Body of pancreas (tissue), 4 donors: Measurements from ENCODE around the gene CYP2U1.
"Not testable (repeated sequence)": the region's sequence is repeated elsewhere in the genome, so short reads cannot be mapped to it uniquely, and the experiment has no call there.

Experiments used
- POLR2A ChIP-seq, 3 donors: fragments of 450-650 bp; IDR thresholded peaks; one replicate each; pipeline ENCODE4 v1.6.1; 2016; ENCODE audit warnings: antibody characterized with exemption in 3 of 3, mild to moderate bottlenecking in 2 of 3
- TF ChIP-seq, protein P1 (sequence below), 7 experiments: fragments of 450-650 bp in 4 of 7; fragments of 200-600 bp in 3 of 7; sonication (generic) in 3 of 7; IDR thresholded peaks; one replicate each; pipeline ENCODE4 v1.5.1; 2016 to 2019; ENCODE audit warnings: antibody characterized with exemption in 7 of 7

DNA sequence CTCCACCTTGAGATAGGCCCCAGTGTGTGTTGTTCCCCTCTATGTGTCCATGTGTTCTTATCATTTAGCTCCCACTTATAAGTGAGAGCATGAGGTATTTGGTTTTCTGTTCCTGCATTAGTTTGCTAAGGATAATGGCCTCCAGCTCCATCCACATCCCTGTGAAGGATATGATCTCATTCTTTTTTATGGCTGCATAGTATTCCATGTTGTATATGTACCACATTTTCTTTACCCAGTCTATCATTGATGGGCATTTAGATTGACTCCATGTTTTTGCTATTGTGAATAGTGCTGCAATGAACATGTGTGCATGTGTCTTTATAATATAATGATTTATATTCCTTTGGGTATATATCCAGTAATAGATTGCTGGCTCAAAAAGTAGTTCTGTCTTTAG lies 36.2 kb downstream of the CYP2U1 start:
- TF ChIP-seq, protein P1, sequence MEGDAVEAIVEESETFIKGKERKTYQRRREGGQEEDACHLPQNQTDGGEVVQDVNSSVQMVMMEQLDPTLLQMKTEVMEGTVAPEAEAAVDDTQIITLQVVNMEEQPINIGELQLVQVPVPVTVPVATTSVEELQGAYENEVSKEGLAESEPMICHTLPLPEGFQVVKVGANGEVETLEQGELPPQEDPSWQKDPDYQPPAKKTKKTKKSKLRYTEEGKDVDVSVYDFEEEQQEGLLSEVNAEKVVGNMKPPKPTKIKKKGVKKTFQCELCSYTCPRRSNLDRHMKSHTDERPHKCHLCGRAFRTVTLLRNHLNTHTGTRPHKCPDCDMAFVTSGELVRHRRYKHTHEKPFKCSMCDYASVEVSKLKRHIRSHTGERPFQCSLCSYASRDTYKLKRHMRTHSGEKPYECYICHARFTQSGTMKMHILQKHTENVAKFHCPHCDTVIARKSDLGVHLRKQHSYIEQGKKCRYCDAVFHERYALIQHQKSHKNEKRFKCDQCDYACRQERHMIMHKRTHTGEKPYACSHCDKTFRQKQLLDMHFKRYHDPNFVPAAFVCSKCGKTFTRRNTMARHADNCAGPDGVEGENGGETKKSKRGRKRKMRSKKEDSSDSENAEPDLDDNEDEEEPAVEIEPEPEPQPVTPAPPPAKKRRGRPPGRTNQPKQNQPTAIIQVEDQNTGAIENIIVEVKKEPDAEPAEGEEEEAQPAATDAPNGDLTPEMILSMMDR (IDR thresholded peaks at IDR 0.05), result not testable (repeated sequence)
- not testable (repeated sequence) for TF ChIP-seq POLR2A (IDR thresholded peaks at IDR 0.05)
